ENCODE results near the gene C9orf72. TPM values are rescaled to one million over a fixed set of nuclear protein-coding genes. Genes with fewer than 3 reads are reported as not detected.

C9orf72 gene
- total and polyA plus RNA-seq, 2 of the 8 experiments (the other 6 are each of a cell fraction or from before 2014, with no cell fraction given): 7.2 to 17.5 TPM

DNA sequence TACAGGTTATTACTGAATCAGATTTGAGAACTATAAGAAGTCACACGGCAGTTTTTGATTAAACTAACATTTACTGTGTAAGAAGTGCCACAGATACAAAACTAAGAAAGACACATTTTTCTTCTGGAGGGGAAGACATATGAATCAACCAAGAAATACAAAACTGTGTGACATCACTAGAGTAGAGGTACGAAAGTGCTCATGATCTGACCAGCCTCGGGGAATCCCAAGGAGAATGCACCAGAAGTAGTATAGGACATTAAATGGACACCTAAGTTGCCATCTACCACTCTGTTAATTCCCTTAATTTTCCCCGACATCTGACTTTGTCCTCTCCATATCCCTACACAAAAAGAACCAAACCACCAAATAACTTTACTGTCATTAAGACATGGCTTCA, 54.5 kb downstream of the C9orf72 start:
- Histone ChIP-seq H2AFZ (ENCODE audit: low read length) (no peak overlapping the region), H4K5ac (ENCODE audit: insufficient read length, low read depth, low read length) (no peak overlapping the region), H3K4me1 (replicated peaks in 1 of 4; ENCODE audit: control insufficient read depth in 3 of 4, insufficient read depth in 4 of 4, low read length in 3 of 4) (no peaks in the 10 kb centered on the region), H4K8ac (ENCODE audit: extremely low read depth, insufficient read depth, low read length) (no peak overlapping the region), H3K27ac (ENCODE audit: low read depth, low read length) (no peak overlapping the region), H3K4me2 (ENCODE audit: insufficient read depth in 1 of 2, low read depth in 2 of 2, low read length in 2 of 2) (no peak overlapping the region), H3K14ac (ENCODE audit: insufficient read length) (no peak overlapping the region), H3K79me1 (ENCODE audit: low read depth, low read length) (peaks cover 2% of the 10 kb centered on the region; the same call in 1 of the 2 replicates), H3K79me2 (ENCODE audit: control insufficient read depth in 1 of 2, insufficient read depth in 2 of 2, low read length in 2 of 2) (peaks cover 0 to 34% of the 10 kb centered on the region in 2 experiments; a peak in 3 of 4 replicates), H4K20me1 (replicated peaks in 1 of 2; ENCODE audit: control insufficient read depth in 1 of 2, insufficient read depth in 2 of 2, low read length in 2 of 2) (no peaks in the 10 kb centered on the region), H3K27me3 (replicated peaks in 1 of 4; ENCODE audit: control insufficient read depth in 3 of 4, extremely low read depth in 1 of 4, insufficient read depth in 3 of 4, low read length in 3 of 4) (no peaks in the 10 kb centered on the region), H2AK5ac (ENCODE audit: low read depth, low read length) (no peak overlapping the region), H2BK20ac (ENCODE audit: low read length) (no peak overlapping the region), H3K9ac (replicated peaks in 1 of 4; ENCODE audit: extremely low read depth in 1 of 4, low read depth in 3 of 4, low read length in 3 of 4) (no peak overlapping the region), H2BK120ac (replicated peaks; ENCODE audit: low read depth, low read length) (no peak overlapping the region), H3K4ac (replicated peaks; ENCODE audit: insufficient read length, low read depth, low read length) (no peak overlapping the region), H3K23me2 (ENCODE audit: low read depth, low read length) (no peaks in the 10 kb centered on the region), H3K56ac (replicated peaks; ENCODE audit: insufficient read length, low read depth, low read length) (no peak overlapping the region), H3K23ac (ENCODE audit: insufficient read length) (no peak overlapping the region), H3K9me3 (ENCODE audit: insufficient read depth in 2 of 2, low read depth in 1 of 2, low read length in 1 of 2) (no peaks in the 10 kb centered on the region), H3K18ac (ENCODE audit: extremely low read depth, low read length) (no peak overlapping the region), H2BK15ac (ENCODE audit: low read length) (no peak overlapping the region), H3K4me3 (ENCODE audit: extremely low read depth in 1 of 4, insufficient read depth in 2 of 4, low read depth in 3 of 4, low read length in 4 of 4) (no peak overlapping the region), H4K91ac (replicated peaks; ENCODE audit: insufficient read length, low read length) (no peak overlapping the region), H3K36me3 (ENCODE audit: control insufficient read depth in 2 of 4, insufficient read depth in 4 of 4, low read length in 3 of 4) (no peaks in the 10 kb centered on the region), H2BK5ac (ENCODE audit: low read depth, low read length) (no peak overlapping the region), H2BK12ac (ENCODE audit: low read depth, low read length) (no peak overlapping the region)
- DNase-seq (ENCODE audit: low read depth in 1 of 2, low spot score in 2 of 2) (no peak), FAIRE-seq (no peak)
- WGBS, 2 experiments (ENCODE audit: extremely low coverage in 1 of 2, insufficient coverage in 1 of 2, insufficient read length in 1 of 2, insufficient replicate concordance in 2 of 2, low coverage in 1 of 2, low lambda C conversion rate in 2 of 2, missing lambda C conversion rate in 1 of 2): 99% methylated on average over 4 of the region's 4 CpGs; no CpG with 5 or more reads in 1 of the 2 experiments
- ChIA-PET CTCF (ENCODE audit: partially characterized antibody) (no interaction called here), POLR2A (ENCODE audit: partially characterized antibody) (no interaction called here)
- TF ChIP-seq GTF2F1 (IDR thresholded peaks at IDR 0.05; ENCODE audit: borderline replicate concordance, low read depth, low read length): no peak
- TF ChIP-seq JUND (IDR thresholded peaks at IDR 0.05; ENCODE audit: low read length): no peak
- TF ChIP-seq, protein P1, sequence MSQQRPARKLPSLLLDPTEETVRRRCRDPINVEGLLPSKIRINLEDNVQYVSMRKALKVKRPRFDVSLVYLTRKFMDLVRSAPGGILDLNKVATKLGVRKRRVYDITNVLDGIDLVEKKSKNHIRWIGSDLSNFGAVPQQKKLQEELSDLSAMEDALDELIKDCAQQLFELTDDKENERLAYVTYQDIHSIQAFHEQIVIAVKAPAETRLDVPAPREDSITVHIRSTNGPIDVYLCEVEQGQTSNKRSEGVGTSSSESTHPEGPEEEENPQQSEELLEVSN (IDR thresholded peaks at IDR 0.05): no peak
- no peak for TF ChIP-seq JUN (IDR thresholded peaks at IDR 0.05; ENCODE audit: low read depth, low read length)
- TF ChIP-seq NANOG (IDR thresholded peaks at IDR 0.05; ENCODE audit: insufficient read depth, low read depth, low read length, poor library complexity, severe bottlenecking): no peak
- no peak for TF ChIP-seq TBP (IDR thresholded peaks at IDR 0.05; ENCODE audit: low read depth, low read length)
- no peak for TF ChIP-seq HDAC6 (IDR thresholded peaks at IDR 0.05; ENCODE audit: low read depth, low read length)
- TF ChIP-seq, protein P2, sequence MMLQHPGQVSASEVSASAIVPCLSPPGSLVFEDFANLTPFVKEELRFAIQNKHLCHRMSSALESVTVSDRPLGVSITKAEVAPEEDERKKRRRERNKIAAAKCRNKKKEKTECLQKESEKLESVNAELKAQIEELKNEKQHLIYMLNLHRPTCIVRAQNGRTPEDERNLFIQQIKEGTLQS (IDR thresholded peaks at IDR 0.05; ENCODE audit: insufficient read depth, low read depth, low read length): no peak
- no peak for TF ChIP-seq BACH1 (IDR thresholded peaks at IDR 0.05; ENCODE audit: low read length)
- no peak for TF ChIP-seq MAFK (IDR thresholded peaks at IDR 0.05; ENCODE audit: low read depth, low read length)
- TF ChIP-seq CHD2 (IDR thresholded peaks at IDR 0.05; ENCODE audit: low read length): no peak
- no peak for TF ChIP-seq SAP30 (IDR thresholded peaks at IDR 0.05; ENCODE audit: insufficient read depth, insufficient replicate concordance, low read length)
- TF ChIP-seq ASH2L (IDR thresholded peaks at IDR 0.05; ENCODE audit: low read length): no peak
- TF ChIP-seq ZNF274 (IDR thresholded peaks at IDR 0.05; ENCODE audit: borderline replicate concordance, extremely low read depth, low read length): no peak
